GM12864 (cell line): ENCODE measurements around the gene TNIP1.

Experiments
- DNase-seq: peaks from one replicate; pipeline ENCODE4 v3.0.0-alpha.2; 2011; ENCODE audit warnings: low read depth
- H3K4me3 ChIP-seq: 2 replicates; pipeline ENCODE4 v1.5.1; 2011; ENCODE audit warnings: mild to moderate bottlenecking, low read depth, low read length, control low read depth
- CTCF ChIP-seq: IDR thresholded peaks from 2 replicates; pipeline ENCODE4 v1.5.1; 2011; ENCODE audit warnings: low read depth, mild to moderate bottlenecking, moderate library complexity, low read length, control low read depth, inconsistent platforms; ENCODE audit errors: missing control alignments

TNIP1 gene

GRCh38 chr5:151004499-151004898 is 76.3 kb downstream of the TNIP1 start:
- DNase-seq, result no peak
- no peak overlapping the region for H3K4me3 ChIP-seq
- no peak for TF ChIP-seq CTCF

- no peak for DNase-seq
- no peak for TF ChIP-seq CTCF
- H3K4me3 ChIP-seq, result no peak overlapping the region
These were observed 77.4 kb downstream of the TNIP1 start for GRCh38 chr5:151003503-151003860.

- no peak overlapping the region for H3K4me3 ChIP-seq
- DNase-seq, result no peak
- TF ChIP-seq CTCF, result no peak
These were observed 77.9 kb downstream of the TNIP1 start for GRCh38 chr5:151002681-151003502.

- H3K4me3 ChIP-seq, result no peak overlapping the region
- TF ChIP-seq CTCF, result no peak
- DNase-seq, result no peak
These were observed 78.6 kb downstream of the TNIP1 start for GRCh38 chr5:151002250-151002649.

- no peak overlapping the region for H3K4me3 ChIP-seq
- no peak for TF ChIP-seq CTCF
- DNase-seq, result no peak
These were observed 79.4 kb downstream of the TNIP1 start for GRCh38 chr5:151001436-151001835.

- no peak overlapping the region for H3K4me3 ChIP-seq
- DNase-seq, result no peak
- TF ChIP-seq CTCF, result no peak
These were observed 81.0 kb downstream of the TNIP1 start for GRCh38 chr5:150999704-151000442.

GRCh38 chr5:150993826-150994412 is 86.9 kb downstream of the TNIP1 start:
- TF ChIP-seq CTCF, result no peak
- H3K4me3 ChIP-seq, result no peak overlapping the region
- DNase-seq, result no peak
